Measurements from ENCODE around the gene TPRA1. TPM values are rescaled to one million over a fixed set of nuclear protein-coding genes. Genes with fewer than 3 reads are reported as not detected.
A peak's percentile ranks its signal among the peaks of the same experiment; 100 is the strongest.

The TPRA1 gene
- total and polyA plus RNA-seq, 9 of the 15 experiments (the other 6 are each of a cell fraction or from before 2014, with no cell fraction given): 0.66 to 21.5 (median 11.1) TPM

DNA sequence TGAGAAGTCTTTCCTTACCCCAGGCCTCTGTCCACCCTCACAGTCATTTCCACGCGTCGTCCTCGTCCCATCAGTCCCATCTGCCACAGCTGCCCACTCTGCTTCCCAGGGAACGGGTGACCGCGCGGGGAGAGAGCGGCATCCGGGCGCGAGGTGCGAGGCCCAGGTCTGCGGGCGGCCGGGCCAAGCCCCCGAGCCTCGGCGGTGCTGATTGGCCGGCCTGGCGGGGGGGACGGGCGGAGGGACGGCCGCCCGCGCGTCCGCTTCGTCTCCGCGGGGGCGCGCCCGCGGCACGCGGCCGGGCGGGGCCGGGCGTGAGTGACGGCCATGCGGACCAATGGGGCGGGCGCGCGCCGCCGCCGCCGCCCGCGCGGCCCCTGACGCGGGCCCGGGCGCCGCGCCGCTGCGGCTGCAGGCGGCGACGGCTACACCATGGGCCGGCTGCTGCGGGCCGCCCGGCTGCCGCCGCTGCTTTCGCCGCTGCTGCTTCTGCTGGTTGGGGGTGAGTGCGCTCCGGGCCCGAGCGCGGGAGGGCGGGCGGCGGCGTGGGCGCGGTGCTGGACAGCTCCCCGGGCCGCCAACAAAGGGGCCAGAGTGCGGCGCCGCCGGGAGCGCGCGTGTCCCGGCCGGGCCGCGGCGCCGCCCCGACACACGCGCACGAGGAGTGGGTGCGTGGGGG lies 38.4 kb upstream of the TPRA1 start, which contains the start of gene PODXL2:
Gene PODXL2 (plus strand): TSS at position 398 of the 679 bp plus-strand sequence. CDS start 35 bp downstream, at position 433.
- Histone ChIP-seq H3K9ac (ENCODE audit: insufficient read depth in 1 of 2, low read depth in 2 of 2, low read length in 2 of 2) (peak within 1 kb of the TSS; percentile 60 to 96), H3K27ac (ENCODE audit: extremely low read depth, low read depth, low read length) (peak within 1 kb of the TSS; percentile 30; the same call in 1 of the 3 replicates), H3K9me1 (ENCODE audit: control insufficient read depth, insufficient read depth, low read length) (peaks cover 4% of the 10 kb centered on the region), H2AFZ (ENCODE audit: low read depth, low read length) (peak within 1 kb of the TSS; percentile 92), H4K20me1 (replicated peaks; ENCODE audit: control insufficient read depth, insufficient read depth, low read length) (peaks cover 4% of the 10 kb centered on the region; the same call in 1 of the 2 replicates), H3K9me3 (replicated peaks; ENCODE audit: control insufficient read depth, insufficient read depth, low read depth, low read length) (no peaks in the 10 kb centered on the region), H3K36me3 (ENCODE audit: control insufficient read depth, insufficient read depth, low read length) (no peaks in the 10 kb centered on the region), H3K4me1 (replicated peaks in 1 of 2; ENCODE audit: control insufficient read depth in 2 of 2, insufficient read depth in 2 of 2, low read length in 2 of 2) (peaks cover 14% of the 10 kb centered on the region in 2 experiments; a peak in 4 of 5 replicates), H3K27me3 (ENCODE audit: control insufficient read depth in 2 of 2, insufficient read depth in 2 of 2, low read length in 2 of 2) (no peaks in the 10 kb centered on the region), H3K79me2 (ENCODE audit: control insufficient read depth, insufficient read depth, low read length) (peaks cover 22% of the 10 kb centered on the region), H3K4me3 (peak within 1 kb of the TSS; percentile 55), H3K4me2 (ENCODE audit: insufficient read depth, low read length) (peak within 1 kb of the TSS; percentile 87)
- DNase-seq (ENCODE audit: extremely low read depth in 1 of 4, low spot score in 3 of 4) (peak; percentile 79 to 98 (median 98)), FAIRE-seq (no peak), ATAC-seq (peak; percentile 91)
- in situ Hi-C loops (cut with MboI) (no loop called here), intact Hi-C loops (cut with micrococcal nuclease) (no loop called here)
- CTCF ChIA-PET (ENCODE audit: low intra/inter-chr PET ratio): no interaction called here
- POLR2A ChIA-PET: no interaction called here
- no TSS peak for BruUV-seq (replicated peaks)
- WGBS (ENCODE audit: insufficient coverage, low coverage, missing lambda C conversion rate): 2% methylated on average over 14 of the region's 105 CpGs
- TF ChIP-seq E2F3 (CRISPR knock-in tag; IDR thresholded peaks at IDR 0.05) (no peak), IRF9 (tag; IDR thresholded peaks at IDR 0.05) (no peak), HNRNPH1 (optimal IDR thresholded peaks at IDR 0.05; ENCODE audit: low read depth, low read length) (no peak), FOSL1 (tag; conservative IDR thresholded peaks at IDR 0.05) (0 out of 2 replicates have a peak, but pooled peaks have one; percentile 17), ZNF274 (IDR thresholded peaks at IDR 0.05; ENCODE audit: borderline replicate concordance, low read depth, low read length) (no peak), MIER1 (IDR thresholded peaks at IDR 0.05; ENCODE audit: low read depth) (no peak), PHF21A (IDR thresholded peaks at IDR 0.05; ENCODE audit: borderline replicate concordance, low read depth) (no peak), SIN3B (IDR thresholded peaks at IDR 0.05; ENCODE audit: low read depth) (0 out of 2 replicates have a peak, but pooled peaks have one; percentile 32), ZNF830 (CRISPR knock-in tag; IDR thresholded peaks at IDR 0.05) (no peak), ZEB2 (IDR thresholded peaks at IDR 0.05) (no peak), TGIF2 (CRISPR knock-in tag; IDR thresholded peaks at IDR 0.05) (no peak), NFYB (IDR thresholded peaks at IDR 0.05; ENCODE audit: extremely low read depth, insufficient read length) (peak; percentile 86), MYC (IDR thresholded peaks at IDR 0.05; ENCODE audit: low read depth, low read length) (no peak), MYC (CRISPR knock-in tag; IDR thresholded peaks at IDR 0.05; ENCODE audit: borderline replicate concordance, low read depth) (no peak), CBFB (CRISPR knock-in tag; IDR thresholded peaks at IDR 0.05) (no peak), ZNF121 (CRISPR knock-in tag; conservative IDR thresholded peaks at IDR 0.05) (no peak), BRF1 (IDR thresholded peaks at IDR 0.05; ENCODE audit: borderline replicate concordance, extremely low read depth, insufficient read length) (no peak), E2F6 (IDR thresholded peaks at IDR 0.05; ENCODE audit: borderline replicate concordance in 1 of 2, extremely low read depth in 1 of 2, insufficient read depth in 1 of 2, insufficient read length in 1 of 2, low read depth in 1 of 2, low read length in 1 of 2, poor library complexity in 1 of 2, severe bottlenecking in 1 of 2) (peak; percentile 100), TARDBP (IDR thresholded peaks at IDR 0.05) (no peak)
- TF ChIP-seq, protein P1, sequence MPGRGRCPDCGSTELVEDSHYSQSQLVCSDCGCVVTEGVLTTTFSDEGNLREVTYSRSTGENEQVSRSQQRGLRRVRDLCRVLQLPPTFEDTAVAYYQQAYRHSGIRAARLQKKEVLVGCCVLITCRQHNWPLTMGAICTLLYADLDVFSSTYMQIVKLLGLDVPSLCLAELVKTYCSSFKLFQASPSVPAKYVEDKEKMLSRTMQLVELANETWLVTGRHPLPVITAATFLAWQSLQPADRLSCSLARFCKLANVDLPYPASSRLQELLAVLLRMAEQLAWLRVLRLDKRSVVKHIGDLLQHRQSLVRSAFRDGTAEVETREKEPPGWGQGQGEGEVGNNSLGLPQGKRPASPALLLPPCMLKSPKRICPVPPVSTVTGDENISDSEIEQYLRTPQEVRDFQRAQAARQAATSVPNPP (IDR thresholded peaks at IDR 0.05; ENCODE audit: borderline replicate concordance, insufficient read depth, insufficient read length): no peak
